Choroid plexus epithelial cell (primary cell): ENCODE results near the gene SNX21.
A peak's percentile ranks its signal among the peaks of the same experiment; 100 is the strongest.

Source experiments
- DNase-seq: peaks from one replicate; pipeline ENCODE4 v3.0.0-alpha.2; 2010; ENCODE audit warnings: low read depth
- H3K4me3 ChIP-seq: 2 replicates; pipeline ENCODE4 v1.5.1; 2011; ENCODE audit warnings: low read depth, mild to moderate bottlenecking, control low read depth, low read length, moderate library complexity
- TF ChIP-seq, protein P1 (sequence below): conservative IDR thresholded peaks from 2 replicates; pipeline ENCODE4 v1.5.1; 2011; ENCODE audit warnings: low read depth, mild to moderate bottlenecking, control low read depth, inconsistent platforms, low read length, moderate library complexity

SNX21 gene

DNA sequence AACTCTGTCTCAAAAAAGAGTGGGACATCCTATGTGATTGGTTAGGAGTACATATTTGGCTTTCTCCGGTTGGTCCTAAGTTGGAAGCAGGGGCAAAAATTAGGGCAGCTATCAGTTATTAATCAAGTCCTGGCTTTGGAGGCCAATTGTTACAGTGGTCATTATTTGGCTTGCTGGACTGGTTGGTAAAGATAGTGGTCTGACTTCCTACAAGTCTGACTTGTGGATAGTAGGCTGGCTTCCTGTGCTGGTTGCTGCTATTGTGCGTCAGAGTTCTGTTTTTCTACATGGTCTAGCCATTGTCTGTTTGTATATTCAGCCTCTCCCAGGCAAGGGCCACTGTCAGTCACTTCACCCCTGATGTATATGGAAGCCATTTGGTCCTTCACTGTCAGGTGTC is 16.6 kb downstream of the SNX21 start:
- no peak overlapping the region for H3K4me3 ChIP-seq
- TF ChIP-seq, protein P1, sequence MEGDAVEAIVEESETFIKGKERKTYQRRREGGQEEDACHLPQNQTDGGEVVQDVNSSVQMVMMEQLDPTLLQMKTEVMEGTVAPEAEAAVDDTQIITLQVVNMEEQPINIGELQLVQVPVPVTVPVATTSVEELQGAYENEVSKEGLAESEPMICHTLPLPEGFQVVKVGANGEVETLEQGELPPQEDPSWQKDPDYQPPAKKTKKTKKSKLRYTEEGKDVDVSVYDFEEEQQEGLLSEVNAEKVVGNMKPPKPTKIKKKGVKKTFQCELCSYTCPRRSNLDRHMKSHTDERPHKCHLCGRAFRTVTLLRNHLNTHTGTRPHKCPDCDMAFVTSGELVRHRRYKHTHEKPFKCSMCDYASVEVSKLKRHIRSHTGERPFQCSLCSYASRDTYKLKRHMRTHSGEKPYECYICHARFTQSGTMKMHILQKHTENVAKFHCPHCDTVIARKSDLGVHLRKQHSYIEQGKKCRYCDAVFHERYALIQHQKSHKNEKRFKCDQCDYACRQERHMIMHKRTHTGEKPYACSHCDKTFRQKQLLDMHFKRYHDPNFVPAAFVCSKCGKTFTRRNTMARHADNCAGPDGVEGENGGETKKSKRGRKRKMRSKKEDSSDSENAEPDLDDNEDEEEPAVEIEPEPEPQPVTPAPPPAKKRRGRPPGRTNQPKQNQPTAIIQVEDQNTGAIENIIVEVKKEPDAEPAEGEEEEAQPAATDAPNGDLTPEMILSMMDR = no peak
- DNase-seq = no peak

DNA sequence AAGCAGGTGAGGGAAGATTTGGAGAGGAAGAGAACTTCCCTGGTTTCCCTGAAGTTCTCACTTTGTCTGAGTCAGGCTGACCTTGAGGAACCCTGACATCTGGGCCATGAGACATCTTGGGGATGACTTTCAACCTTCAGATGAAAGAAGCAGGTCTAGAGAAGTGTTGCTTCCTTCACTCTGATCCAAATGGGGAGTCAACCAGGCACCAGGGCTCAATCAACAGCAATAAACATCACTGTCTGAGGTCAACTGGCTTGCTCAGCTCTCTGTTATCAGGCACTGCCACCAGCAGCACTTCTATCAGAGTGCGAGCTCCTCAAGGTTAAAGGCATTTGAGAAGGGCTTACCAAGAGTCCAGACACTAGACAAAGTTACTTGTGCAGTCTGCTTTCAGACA is 17.3 kb downstream of the SNX21 start:
- TF ChIP-seq, protein P1 = no peak
- H3K4me3 ChIP-seq = no peak overlapping the region
- no peak for DNase-seq

DNA sequence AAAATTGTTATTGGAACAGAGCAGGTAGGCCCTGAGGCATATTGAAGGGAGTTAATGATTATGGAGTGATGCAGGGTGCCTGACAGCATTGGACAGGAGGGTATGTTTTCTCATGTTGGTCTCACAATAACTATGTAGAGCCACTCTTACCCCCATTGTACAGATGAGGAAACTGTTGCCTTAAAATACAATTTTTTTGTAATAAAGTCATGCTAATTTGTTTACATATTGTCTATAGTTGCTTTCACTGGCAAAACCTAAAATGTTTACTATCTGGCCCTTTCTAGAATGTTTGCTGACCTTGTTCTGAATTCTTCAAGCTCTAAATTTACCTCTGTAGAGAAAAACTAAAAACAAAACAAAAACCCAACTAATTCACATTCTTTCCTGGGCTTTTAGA is 17.9 kb downstream of the SNX21 start:
- no peak overlapping the region for H3K4me3 ChIP-seq
- DNase-seq = no peak
- TF ChIP-seq, protein P1 = no peak

DNA sequence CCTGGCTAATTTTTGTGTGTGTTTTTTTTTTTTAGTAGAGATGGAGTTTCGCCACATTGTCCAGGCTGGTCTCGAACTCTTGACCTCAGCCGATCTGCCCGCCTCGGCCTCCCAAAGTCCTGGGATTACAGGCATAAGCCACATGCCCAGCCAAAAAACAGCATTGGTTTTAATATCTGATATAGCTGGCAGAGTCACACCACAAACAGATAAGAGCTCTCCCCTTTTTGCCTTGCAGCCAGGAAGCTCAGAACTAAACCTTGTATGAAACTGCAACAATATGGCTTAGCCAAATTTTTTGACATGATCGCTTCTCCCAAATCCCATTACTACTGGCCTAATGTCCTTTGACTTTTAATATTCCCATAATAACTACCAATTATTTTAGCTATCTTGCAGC is 18.7 kb downstream of the SNX21 start:
- H3K4me3 ChIP-seq = no peak overlapping the region
- no peak for DNase-seq
- TF ChIP-seq, protein P1 = no peak

DNA sequence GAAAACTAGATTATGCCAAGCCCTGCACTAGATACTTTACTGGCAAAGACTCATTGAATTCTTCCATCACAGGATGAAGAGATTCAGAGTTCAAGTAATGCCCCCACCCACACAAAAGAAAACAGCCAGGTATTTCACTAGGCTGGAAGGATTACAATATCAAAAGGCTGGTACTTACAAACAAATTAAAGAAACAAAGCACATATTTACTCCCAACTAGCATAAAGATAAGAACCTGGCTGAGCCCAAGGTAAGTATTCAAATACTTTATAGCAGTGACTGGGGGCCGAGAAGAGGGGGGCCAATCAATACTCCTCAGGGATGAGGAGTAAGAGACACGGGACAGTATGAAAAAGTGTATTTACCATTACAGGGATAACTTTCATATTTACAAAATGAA is 19.9 kb downstream of the SNX21 start:
- H3K4me3 ChIP-seq = no peak overlapping the region
- TF ChIP-seq, protein P1 = no peak
- DNase-seq = no peak

DNA sequence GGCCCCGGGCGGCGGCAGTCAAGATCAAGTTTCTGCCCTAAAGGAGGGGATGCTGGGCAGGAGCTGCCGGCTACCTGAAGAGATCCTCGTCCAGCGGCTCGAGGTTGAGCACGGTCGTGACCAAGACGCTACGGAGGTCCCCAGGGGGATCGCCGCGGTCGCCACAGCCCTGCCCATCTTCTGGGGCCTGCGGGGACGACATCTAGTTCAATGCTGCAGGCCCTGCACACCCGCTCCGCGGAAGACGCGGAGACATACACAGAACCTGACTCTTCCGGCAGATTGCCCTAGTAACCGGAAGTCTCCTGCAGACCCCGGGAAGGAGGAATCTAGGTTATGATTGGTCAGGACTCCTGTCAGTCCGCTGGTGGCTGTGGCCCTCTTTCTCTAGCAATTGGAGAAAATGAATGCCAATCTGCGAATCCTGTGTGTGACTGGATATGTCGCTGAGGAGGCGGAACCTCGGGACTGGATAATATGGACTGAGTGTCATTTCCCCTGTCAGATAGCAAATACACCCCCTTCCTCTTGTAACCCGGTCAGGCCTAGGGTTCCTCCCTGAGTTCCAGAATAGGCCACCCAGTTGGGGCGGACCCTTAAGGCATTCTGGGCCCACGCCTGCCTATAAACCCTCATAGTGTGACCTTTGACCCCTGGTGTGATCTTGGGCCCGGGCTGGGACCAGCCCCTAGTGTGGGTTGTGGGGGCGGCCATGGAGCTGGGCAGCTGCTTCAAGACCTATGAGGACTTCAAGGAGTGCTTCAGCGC is 23.7 kb downstream of the SNX21 start, which contains the start of the genes ACOT8 and ZSWIM3:
Gene ACOT8, minus strand, starts transcription at position 279 of the 768 bp plus-strand sequence. Its CDS starts 77 bp downstream, at position 202.
Gene ZSWIM3, plus strand, starts transcription at position 501 of the 768 bp plus-strand sequence. Its CDS starts 212 bp downstream, at position 713.
- peak; percentile 100 for DNase-seq
- TF ChIP-seq, protein P1 = no peak
- H3K4me3 ChIP-seq = peak within 1 kb of the TSS; percentile 91

DNA sequence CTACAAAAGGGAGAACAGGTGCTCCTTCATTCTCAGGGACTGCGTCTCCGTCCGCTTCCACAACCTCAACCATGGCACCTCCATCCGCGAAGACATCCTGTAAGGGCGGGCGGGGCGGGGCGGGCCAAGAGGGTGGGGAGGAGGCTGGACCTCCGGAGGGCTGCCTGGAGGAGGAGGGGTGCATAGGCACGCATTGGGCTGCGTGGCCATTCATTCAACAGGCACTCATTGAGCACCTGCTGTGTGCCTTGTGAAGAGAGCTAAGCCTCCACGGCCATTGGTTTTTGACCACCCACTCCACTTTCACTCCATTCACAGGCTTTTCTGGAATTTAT is 24.2 kb downstream of the SNX21 start:
- peak; percentile 39 for DNase-seq

More for the DNA sequence above, 24.2 kb downstream of the SNX21 start:
- TF ChIP-seq, protein P1 = no peak
- H3K4me3 ChIP-seq = peak overlapping the region; percentile 91
